ENCODE measurements around the gene TTC28.

TTC28 gene

GRCh38 chr22:28231441-28231840 is 448.2 kb downstream of the TTC28 start:
- POLR2A ChIA-PET: no interaction called here
- Histone ChIP-seq H3K27ac (ENCODE audit: extremely low read depth, low read depth, low read length) (no peak overlapping the region), H3K4me3 (ENCODE audit: low read depth, low read length) (no peak overlapping the region), H3K9me3 (ENCODE audit: control insufficient read depth, insufficient read depth, low read depth, low read length) (no peaks in the 10 kb centered on the region), H3K36me3 (ENCODE audit: control insufficient read depth in 2 of 2, insufficient read depth in 1 of 2, low read length in 2 of 2) (no peaks in the 10 kb centered on the region), H3K4me1 (ENCODE audit: control insufficient read depth, insufficient read depth, low read length) (peaks cover 5% of the 10 kb centered on the region; the same call in 1 of the 2 replicates)
- peak; percentile 69; the same call in 1 of the 2 replicates for TF ChIP-seq HOXD13 (CRISPR knock-in tag; IDR thresholded peaks at IDR 0.05; ENCODE audit: borderline replicate concordance)
- TF ChIP-seq ZNF133 (tag by site-specific recombination; IDR thresholded peaks at IDR 0.05): no peak
- peak; percentile 41; the same call in 1 of the 2 replicates for TF ChIP-seq EGR2 (tag by site-specific recombination; IDR thresholded peaks at IDR 0.05; ENCODE audit: low read depth)
- TF ChIP-seq ELK4 (IDR thresholded peaks at IDR 0.05; ENCODE audit: borderline replicate concordance, low read depth, low read length): no peak
- TF ChIP-seq ZNF10 (tag by site-specific recombination; IDR thresholded peaks at IDR 0.05): no peak
- no peak for TF ChIP-seq ZNF112 (tag by site-specific recombination; IDR thresholded peaks at IDR 0.05)
- 0 out of 2 replicates have a peak, but pooled peaks have one; percentile 21 for TF ChIP-seq ZIC2 (tag by site-specific recombination; IDR thresholded peaks at IDR 0.05)
- no peak for TF ChIP-seq ZNF530 (tag by site-specific recombination; IDR thresholded peaks at IDR 0.05; ENCODE audit: low read depth)
- peak; percentile 46; the same call in 1 of the 2 replicates for TF ChIP-seq ZFHX2 (tag by site-specific recombination; conservative IDR thresholded peaks at IDR 0.05)
- CTCF ChIA-PET: no interaction called here

DNA sequence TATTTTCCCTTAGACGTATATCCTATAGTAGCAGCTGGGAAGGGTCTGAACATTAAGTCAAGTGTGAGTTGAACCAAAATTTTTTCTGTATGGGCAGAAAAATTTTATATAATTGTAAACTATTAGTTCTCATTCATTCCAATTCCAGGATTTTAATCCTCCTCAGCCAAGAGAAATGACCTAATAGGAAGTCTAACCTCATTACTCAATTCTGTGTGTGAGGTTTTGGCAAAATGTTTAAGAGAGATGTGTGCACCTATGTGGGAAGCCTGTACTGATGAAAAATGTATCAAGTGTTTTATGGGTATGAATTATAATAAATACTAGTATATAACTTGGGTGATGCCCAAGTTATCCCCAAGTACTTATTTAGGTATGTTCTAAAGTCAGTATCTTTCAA is 449.0 kb downstream of the TTC28 start:
- POLR2A ChIA-PET: no interaction called here
- no peak overlapping the region for H3K4me3 ChIP-seq (ENCODE audit: low read depth, low read length)
- peaks cover 5% of the 10 kb centered on the region; the same call in 1 of the 2 replicates for H3K4me1 ChIP-seq (ENCODE audit: control insufficient read depth, insufficient read depth, low read length)
- no peaks in the 10 kb centered on the region for H3K36me3 ChIP-seq (ENCODE audit: control insufficient read depth in 2 of 2, insufficient read depth in 1 of 2, low read length in 2 of 2)
- TF ChIP-seq KLF16 (tag by site-specific recombination; IDR thresholded peaks at IDR 0.05) (no peak), ZNF138 (tag by site-specific recombination; IDR thresholded peaks at IDR 0.05; ENCODE audit: borderline replicate concordance) (no peak), ZNF792 (tag by site-specific recombination; IDR thresholded peaks at IDR 0.05) (no peak), ZNF350 (tag by site-specific recombination; IDR thresholded peaks at IDR 0.05) (no peak), ZNF664 (tag by site-specific recombination; IDR thresholded peaks at IDR 0.05) (no peak), ZNF777 (tag by site-specific recombination; IDR thresholded peaks at IDR 0.05; ENCODE audit: borderline replicate concordance) (no peak), ZBTB20 (tag by site-specific recombination; IDR thresholded peaks at IDR 0.05) (no peak), ZNF704 (tag by site-specific recombination; IDR thresholded peaks at IDR 0.05) (no peak), TRIM28 (IDR thresholded peaks at IDR 0.05; ENCODE audit: borderline replicate concordance, low read length) (no peak), SP2 (tag by site-specific recombination; IDR thresholded peaks at IDR 0.05) (no peak)
- no peaks in the 10 kb centered on the region for H3K9me3 ChIP-seq (ENCODE audit: control insufficient read depth, insufficient read depth, low read depth, low read length)
- CTCF ChIA-PET: no interaction called here
- H3K27ac ChIP-seq (ENCODE audit: extremely low read depth, low read depth, low read length): no peak overlapping the region

DNA sequence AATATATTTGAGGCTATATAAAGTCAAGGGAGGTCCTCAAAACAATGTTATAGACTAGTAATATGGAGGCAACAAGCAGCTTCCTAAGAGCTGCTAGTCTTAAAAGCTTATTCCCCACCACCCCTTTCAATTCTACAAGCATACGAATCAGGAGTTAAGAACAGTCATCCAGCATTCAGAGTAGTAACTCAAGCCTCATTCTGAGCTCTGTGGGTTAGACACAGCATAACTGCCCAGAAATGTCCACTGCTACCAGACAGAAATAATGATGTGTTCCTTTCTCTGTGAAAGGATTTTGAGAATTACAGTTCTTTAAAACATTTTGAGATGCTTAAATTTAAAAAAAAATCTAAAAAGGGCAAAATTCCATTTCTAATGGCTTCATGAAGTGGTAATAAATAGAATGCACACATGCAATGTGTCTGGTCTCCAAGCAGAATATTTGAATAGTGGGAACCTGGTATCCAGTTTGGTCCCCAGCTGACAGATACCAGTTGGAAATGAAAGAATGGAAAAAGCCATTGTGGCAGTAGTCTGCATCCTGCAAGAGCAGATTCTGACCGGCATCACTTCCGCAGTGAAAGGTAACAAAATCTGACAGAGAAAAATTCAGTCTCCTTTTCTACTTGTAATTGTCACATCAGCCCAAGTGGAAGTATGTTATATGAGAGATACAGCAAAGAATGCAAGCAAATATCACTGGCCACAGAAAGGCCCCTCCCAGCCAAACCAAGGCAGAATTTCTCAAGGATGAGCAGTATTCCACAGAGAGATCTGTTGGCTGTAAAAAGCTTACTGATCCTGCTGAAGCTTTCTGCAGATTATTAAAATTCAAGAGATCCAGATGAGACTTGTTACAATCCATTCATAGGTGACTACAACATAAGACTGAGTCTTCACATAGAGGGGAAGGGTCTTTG is 449.8 kb downstream of the TTC28 start:
- H3K27ac ChIP-seq (ENCODE audit: extremely low read depth, low read depth, low read length): no peak overlapping the region
- POLR2A ChIA-PET: no interaction called here
- H3K36me3 ChIP-seq (ENCODE audit: control insufficient read depth in 2 of 2, insufficient read depth in 1 of 2, low read length in 2 of 2): no peaks in the 10 kb centered on the region
- H3K4me1 ChIP-seq (ENCODE audit: control insufficient read depth, insufficient read depth, low read length): peaks cover 5% of the 10 kb centered on the region; the same call in 1 of the 2 replicates
- H3K9me3 ChIP-seq (ENCODE audit: control insufficient read depth, insufficient read depth, low read depth, low read length): no peaks in the 10 kb centered on the region
- H3K4me3 ChIP-seq (ENCODE audit: low read depth, low read length): no peak overlapping the region
- CTCF ChIA-PET: interaction anchor here (0.6 to 0.7 kb wide), 2 partner anchors 39 to 51 kb away, joined by 3 read pairs; no protein-coding TSS in a partner anchor
- no peak for TF ChIP-seq ZNF670 (tag by site-specific recombination; IDR thresholded peaks at IDR 0.05; ENCODE audit: low read depth)
- no peak for TF ChIP-seq ZNF610 (tag by site-specific recombination; IDR thresholded peaks at IDR 0.05; ENCODE audit: borderline replicate concordance)
- no peak for TF ChIP-seq ZNF292 (tag by site-specific recombination; IDR thresholded peaks at IDR 0.05; ENCODE audit: borderline replicate concordance, low read depth)
- TF ChIP-seq, protein P1, sequence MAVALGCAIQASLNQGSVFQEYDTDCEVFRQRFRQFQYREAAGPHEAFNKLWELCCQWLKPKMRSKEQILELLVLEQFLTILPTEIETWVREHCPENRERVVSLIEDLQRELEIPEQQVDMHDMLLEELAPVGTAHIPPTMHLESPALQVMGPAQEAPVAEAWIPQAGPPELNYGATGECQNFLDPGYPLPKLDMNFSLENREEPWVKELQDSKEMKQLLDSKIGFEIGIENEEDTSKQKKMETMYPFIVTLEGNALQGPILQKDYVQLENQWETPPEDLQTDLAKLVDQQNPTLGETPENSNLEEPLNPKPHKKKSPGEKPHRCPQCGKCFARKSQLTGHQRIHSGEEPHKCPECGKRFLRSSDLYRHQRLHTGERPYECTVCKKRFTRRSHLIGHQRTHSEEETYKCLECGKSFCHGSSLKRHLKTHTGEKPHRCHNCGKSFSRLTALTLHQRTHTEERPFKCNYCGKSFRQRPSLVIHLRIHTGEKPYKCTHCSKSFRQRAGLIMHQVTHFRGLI (tag by site-specific recombination; IDR thresholded peaks at IDR 0.05): no peak
- TF ChIP-seq, protein P2, sequence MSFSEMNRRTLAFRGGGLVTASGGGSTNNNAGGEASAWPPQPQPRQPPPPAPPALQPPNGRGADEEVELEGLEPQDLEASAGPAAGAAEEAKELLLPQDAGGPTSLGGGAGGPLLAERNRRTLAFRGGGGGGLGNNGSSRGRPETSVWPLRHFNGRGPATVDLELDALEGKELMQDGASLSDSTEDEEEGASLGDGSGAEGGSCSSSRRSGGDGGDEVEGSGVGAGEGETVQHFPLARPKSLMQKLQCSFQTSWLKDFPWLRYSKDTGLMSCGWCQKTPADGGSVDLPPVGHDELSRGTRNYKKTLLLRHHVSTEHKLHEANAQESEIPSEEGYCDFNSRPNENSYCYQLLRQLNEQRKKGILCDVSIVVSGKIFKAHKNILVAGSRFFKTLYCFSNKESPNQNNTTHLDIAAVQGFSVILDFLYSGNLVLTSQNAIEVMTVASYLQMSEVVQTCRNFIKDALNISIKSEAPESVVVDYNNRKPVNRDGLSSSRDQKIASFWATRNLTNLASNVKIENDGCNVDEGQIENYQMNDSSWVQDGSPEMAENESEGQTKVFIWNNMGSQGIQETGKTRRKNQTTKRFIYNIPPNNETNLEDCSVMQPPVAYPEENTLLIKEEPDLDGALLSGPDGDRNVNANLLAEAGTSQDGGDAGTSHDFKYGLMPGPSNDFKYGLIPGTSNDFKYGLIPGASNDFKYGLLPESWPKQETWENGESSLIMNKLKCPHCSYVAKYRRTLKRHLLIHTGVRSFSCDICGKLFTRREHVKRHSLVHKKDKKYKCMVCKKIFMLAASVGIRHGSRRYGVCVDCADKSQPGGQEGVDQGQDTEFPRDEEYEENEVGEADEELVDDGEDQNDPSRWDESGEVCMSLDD (tag by site-specific recombination; IDR thresholded peaks at IDR 0.05): no peak
- TF ChIP-seq ZNF629 (tag by site-specific recombination; IDR thresholded peaks at IDR 0.05): no peak

All from HEK293 (cell line).